GM06990 (cell line): ENCODE data around the gene GLIS2.

Experiments
- DNase-seq: peaks from one replicate; pipeline ENCODE4 v3.0.0-alpha.2; 2011; ENCODE audit not compliant: insufficient read length; ENCODE audit errors: extremely low read depth
- H3K27me3 ChIP-seq: replicated peaks from 2 replicates; pipeline ENCODE4 v1.6.0; 2011; ENCODE audit warnings: low read length; ENCODE audit not compliant: control insufficient read depth, insufficient read depth
- H3K36me3 ChIP-seq: 2 replicates; pipeline ENCODE4 v1.5.1; 2011; ENCODE audit warnings: low read length; ENCODE audit not compliant: control insufficient read depth, insufficient read depth
- H3K4me3 ChIP-seq: replicated peaks from 2 replicates; pipeline ENCODE4 v1.5.1; 2011; ENCODE audit warnings: low read depth, mild to moderate bottlenecking, control low read depth, low read length
- TF ChIP-seq, protein P1 (sequence below): IDR thresholded peaks from 2 replicates; pipeline ENCODE4 v1.5.1; 2011; ENCODE audit warnings: low read length, control low read depth, mild to moderate bottlenecking, inconsistent platforms; ENCODE audit not compliant: insufficient read depth, poor library complexity, severe bottlenecking

Gene GLIS2

GRCh38 chr16:4373356-4373908 lies 57.6 kb downstream of the GLIS2 start:
- H3K4me3 ChIP-seq = no peak overlapping the region
- no peak for DNase-seq
- TF ChIP-seq, protein P1, sequence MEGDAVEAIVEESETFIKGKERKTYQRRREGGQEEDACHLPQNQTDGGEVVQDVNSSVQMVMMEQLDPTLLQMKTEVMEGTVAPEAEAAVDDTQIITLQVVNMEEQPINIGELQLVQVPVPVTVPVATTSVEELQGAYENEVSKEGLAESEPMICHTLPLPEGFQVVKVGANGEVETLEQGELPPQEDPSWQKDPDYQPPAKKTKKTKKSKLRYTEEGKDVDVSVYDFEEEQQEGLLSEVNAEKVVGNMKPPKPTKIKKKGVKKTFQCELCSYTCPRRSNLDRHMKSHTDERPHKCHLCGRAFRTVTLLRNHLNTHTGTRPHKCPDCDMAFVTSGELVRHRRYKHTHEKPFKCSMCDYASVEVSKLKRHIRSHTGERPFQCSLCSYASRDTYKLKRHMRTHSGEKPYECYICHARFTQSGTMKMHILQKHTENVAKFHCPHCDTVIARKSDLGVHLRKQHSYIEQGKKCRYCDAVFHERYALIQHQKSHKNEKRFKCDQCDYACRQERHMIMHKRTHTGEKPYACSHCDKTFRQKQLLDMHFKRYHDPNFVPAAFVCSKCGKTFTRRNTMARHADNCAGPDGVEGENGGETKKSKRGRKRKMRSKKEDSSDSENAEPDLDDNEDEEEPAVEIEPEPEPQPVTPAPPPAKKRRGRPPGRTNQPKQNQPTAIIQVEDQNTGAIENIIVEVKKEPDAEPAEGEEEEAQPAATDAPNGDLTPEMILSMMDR = no peak
- H3K27me3 ChIP-seq = no peaks in the 10 kb centered on the region; the same call in 1 of the 2 replicates
- H3K36me3 ChIP-seq = no peaks in the 10 kb centered on the region; the same call in none of the 2 replicates

DNA sequence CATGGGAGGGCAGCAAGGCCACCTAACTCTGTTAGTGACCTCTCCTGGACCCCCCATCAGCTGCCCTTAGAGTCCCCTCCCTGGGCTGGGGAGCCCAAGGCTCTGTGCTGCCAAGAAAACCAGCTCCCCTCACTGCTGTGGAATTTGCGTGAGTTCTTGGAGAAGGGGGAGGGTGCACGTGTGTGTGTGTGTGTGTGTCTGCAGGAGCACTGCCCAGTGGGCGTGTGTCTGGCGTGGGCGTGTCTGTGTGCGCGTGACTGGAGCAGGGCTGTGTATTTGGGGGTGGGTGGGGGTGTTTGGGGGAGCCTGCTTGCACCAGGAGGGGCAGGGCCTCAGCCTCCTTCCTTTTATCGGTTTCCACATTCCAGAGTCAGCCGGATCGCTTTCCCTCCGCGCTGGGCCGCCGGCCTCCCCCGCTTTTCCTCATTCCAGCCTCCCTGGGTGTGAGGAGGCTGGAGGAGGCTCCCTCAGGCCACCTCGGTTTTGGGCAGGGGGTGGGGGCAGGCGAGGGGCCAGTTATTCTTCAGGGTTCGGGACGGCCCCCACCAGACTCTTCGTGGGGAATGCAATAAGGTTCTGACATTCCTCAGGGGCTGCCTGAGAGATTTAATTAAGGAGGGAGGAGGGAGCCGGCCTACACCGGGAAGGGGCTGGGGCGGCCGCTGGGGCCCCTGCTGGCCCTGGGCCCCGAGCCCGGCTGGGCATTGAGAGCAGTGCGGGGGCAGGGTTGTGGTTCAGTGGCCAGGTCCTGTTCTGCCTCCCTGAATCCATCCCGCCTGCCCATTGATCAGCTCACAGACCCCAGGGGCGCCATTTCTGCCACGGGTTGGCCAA lies 58.3 kb downstream of the GLIS2 start:
- Histone ChIP-seq H3K4me3 (no peak overlapping the region), H3K36me3 (peaks cover 3% of the 10 kb centered on the region), H3K27me3 (no peaks in the 10 kb centered on the region; the same call in 1 of the 2 replicates)
- DNase-seq = no peak
- TF ChIP-seq, protein P1 = no peak

DNA sequence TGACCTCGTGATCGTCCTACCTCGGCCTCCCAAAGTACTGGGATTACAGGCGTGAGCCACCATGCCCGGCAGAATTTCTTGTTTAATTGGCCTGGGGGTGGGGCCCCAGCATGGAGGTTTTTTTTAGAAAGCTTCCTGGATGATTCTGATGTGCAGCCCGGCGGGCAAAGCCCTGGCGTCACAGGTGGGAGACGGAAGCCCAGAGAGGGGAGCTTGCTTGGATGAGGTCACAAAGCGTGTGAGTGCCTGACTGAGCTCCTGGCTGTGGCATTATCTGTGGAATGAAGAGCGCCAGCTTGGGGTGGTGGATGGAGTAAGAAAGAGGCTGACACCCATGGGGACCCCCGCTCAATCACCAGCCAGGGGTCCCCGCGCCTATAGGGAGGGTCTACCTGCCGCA lies 59.9 kb downstream of the GLIS2 start:
- Histone ChIP-seq H3K36me3 (peaks cover 5% of the 10 kb centered on the region), H3K27me3 (no peaks in the 10 kb centered on the region; the same call in 1 of the 2 replicates), H3K4me3 (no peak overlapping the region)
- no peak for DNase-seq
- TF ChIP-seq, protein P1 = no peak

- TF ChIP-seq, protein P1 = no peak
- no peak for DNase-seq
These were observed 60.4 kb downstream of the GLIS2 start for GRCh38 chr16:4376126-4376892.

GRCh38 chr16:4376893-4377572 lies 61.2 kb downstream of the GLIS2 start:
- Histone ChIP-seq H3K36me3 (peaks cover 10% of the 10 kb centered on the region), H3K4me3 (no peak overlapping the region)
- TF ChIP-seq, protein P1 = no peak

More at GRCh38 chr16:4376126-4376892, 60.4 kb downstream of the GLIS2 start:
- H3K27me3 ChIP-seq = no peaks in the 10 kb centered on the region; the same call in 1 of the 2 replicates
- no peak overlapping the region for H3K4me3 ChIP-seq
- peaks cover 8% of the 10 kb centered on the region for H3K36me3 ChIP-seq

More at GRCh38 chr16:4376893-4377572, 61.2 kb downstream of the GLIS2 start:
- no peaks in the 10 kb centered on the region; the same call in 1 of the 2 replicates for H3K27me3 ChIP-seq
- no peak for DNase-seq
